ENCODE measurements around the gene NFE2L2. TPM values are rescaled to one million over a fixed set of nuclear protein-coding genes. Genes with fewer than 3 reads are reported as not detected.

NFE2L2 gene
- total and polyA plus RNA-seq, 9 of the 15 experiments (the other 6 are each of a cell fraction or from before 2014, with no cell fraction given) = 29.3 to 120 (median 59.3) TPM

DNA sequence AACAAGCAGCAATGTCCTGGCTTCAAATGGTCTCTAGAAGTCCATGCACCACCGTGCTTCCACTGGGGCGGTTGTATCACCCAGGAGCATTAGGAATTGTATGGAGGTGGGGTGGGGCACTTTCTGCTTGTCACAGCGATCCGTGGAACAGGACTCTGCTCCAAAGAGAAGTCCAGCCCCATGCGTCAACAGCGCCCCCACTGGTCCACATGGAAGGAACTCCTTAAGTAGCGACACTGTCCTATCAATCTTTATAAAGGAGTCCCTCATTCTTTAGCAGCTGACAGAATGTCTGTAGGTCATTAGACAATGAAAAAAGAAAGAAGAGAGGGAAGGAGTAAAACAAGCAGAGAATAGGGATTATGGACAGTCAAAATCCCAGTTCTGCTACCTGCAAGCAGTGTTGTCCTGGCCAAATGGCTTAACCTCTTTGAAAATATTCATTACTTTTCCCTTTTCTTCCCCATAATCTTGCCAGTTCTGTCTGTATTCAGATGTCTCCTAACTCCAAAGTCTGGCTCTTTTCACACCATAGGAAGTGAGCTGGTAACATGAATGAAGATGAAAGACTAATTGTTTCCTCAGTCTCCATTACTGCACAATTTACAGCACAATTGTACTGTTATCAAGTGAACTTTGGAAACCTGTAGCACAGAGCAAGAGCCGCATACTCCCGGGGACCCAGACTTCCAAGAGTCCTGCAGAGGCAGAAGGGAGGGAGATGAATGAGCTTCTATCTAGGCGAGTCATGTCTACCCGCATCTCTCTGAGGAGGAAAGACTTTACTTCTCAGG lies 9.9 kb downstream of the NFE2L2 start (continued):
- no peak for TF ChIP-seq CREB3L1 (IDR thresholded peaks at IDR 0.05; ENCODE audit: borderline replicate concordance, low read depth)
- TF ChIP-seq THRAP3 (IDR thresholded peaks at IDR 0.05; ENCODE audit: borderline replicate concordance) = no peak; the same call in 1 of the 2 replicates
- TF ChIP-seq MGA (IDR thresholded peaks at IDR 0.05) = no peak
- TF ChIP-seq ZNF24 (IDR thresholded peaks at IDR 0.05) = 0 out of 2 replicates have a peak, but pooled peaks have one; percentile 27
- TF ChIP-seq, protein P1, sequence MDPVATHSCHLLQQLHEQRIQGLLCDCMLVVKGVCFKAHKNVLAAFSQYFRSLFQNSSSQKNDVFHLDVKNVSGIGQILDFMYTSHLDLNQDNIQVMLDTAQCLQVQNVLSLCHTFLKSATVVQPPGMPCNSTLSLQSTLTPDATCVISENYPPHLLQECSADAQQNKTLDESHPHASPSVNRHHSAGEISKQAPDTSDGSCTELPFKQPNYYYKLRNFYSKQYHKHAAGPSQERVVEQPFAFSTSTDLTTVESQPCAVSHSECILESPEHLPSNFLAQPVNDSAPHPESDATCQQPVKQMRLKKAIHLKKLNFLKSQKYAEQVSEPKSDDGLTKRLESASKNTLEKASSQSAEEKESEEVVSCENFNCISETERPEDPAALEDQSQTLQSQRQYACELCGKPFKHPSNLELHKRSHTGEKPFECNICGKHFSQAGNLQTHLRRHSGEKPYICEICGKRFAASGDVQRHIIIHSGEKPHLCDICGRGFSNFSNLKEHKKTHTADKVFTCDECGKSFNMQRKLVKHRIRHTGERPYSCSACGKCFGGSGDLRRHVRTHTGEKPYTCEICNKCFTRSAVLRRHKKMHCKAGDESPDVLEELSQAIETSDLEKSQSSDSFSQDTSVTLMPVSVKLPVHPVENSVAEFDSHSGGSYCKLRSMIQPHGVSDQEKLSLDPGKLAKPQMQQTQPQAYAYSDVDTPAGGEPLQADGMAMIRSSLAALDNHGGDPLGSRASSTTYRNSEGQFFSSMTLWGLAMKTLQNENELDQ (CRISPR knock-in tag; IDR thresholded peaks at IDR 0.05; ENCODE audit: borderline replicate concordance) = no peak
- TF ChIP-seq CBX5 (IDR thresholded peaks at IDR 0.05; ENCODE audit: borderline replicate concordance, low read depth) = no peak

Measured in K562 (cell line).